ENCODE data around the gene TAF1. TPM values are rescaled to one million over a fixed set of nuclear protein-coding genes. Genes with fewer than 3 reads are reported as not detected.
"Not testable (repeated sequence)": the region's sequence is repeated elsewhere in the genome, so short reads cannot be mapped to it uniquely, and the experiment has no call there.

Gene TAF1
- total and polyA plus RNA-seq, 2 of the 13 experiments (the other 11 are each of a cell fraction or from before 2014, with no cell fraction given): 8.1 to 17.7 TPM

DNA sequence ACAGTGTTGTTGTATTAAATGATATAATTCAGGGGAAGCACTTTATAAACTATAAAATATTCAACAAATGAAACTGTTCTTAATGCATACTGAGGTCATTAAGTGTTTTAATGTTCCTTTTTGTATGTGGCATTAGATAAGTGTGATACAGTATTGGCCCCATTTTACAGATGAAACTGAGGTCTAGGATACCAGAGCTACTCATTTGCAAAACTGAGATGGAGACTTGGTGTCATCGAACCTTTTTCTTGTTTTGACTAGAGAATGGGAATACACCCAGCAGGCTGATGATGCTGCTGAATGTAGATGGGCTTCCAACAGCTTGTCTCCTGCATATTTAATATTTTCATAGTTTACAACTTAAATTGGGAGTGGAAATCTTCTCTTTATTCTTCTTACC is 34.6 kb downstream of the TAF1 start:
- Histone ChIP-seq H3K9ac (ENCODE audit: insufficient read depth, low read depth, low read length) (no peak overlapping the region), H3K27ac (ENCODE audit: extremely low read length, insufficient read depth, low read length) (no peak overlapping the region), H3K79me2 (ENCODE audit: insufficient read depth, low read length) (no peaks in the 10 kb centered on the region), H2AFZ (ENCODE audit: low read length) (no peak overlapping the region), H4K20me1 (ENCODE audit: insufficient read depth, low read length) (no peaks in the 10 kb centered on the region), H3K4me1 (ENCODE audit: insufficient read depth, low read length) (peaks cover 4% of the 10 kb centered on the region; the same call in 1 of the 2 replicates), H3K36me3 (replicated peaks in 1 of 2; ENCODE audit: control insufficient read depth in 1 of 2, insufficient read depth in 2 of 2, low read length in 2 of 2) (peaks cover 5 to 37% of the 10 kb centered on the region in 2 experiments; a peak in 4 of 5 replicates), H3K9me3 (ENCODE audit: low read length) (no peaks in the 10 kb centered on the region), H3K27me3 (ENCODE audit: control insufficient read depth in 1 of 2, insufficient read depth in 2 of 2, low read length in 2 of 2) (no peaks in the 10 kb centered on the region), H3K4me3 (replicated peaks in 1 of 3; ENCODE audit: insufficient read depth in 1 of 3, low read depth in 2 of 3, low read length in 3 of 3) (no peak overlapping the region), H3K4me2 (ENCODE audit: low read depth, low read length) (no peak overlapping the region)
- intact Hi-C loops (cut with micrococcal nuclease; ENCODE audit: unreplicated experiment): no loop called here
- no peak for TF ChIP-seq ZBTB34 (CRISPR knock-in tag; IDR thresholded peaks at IDR 0.05)
- no peak for TF ChIP-seq ZNF704 (CRISPR knock-in tag; IDR thresholded peaks at IDR 0.05; ENCODE audit: borderline replicate concordance)
- DNase-seq (ENCODE audit: low spot score) (no peak), FAIRE-seq (no peak), ATAC-seq (no peak)
- ChIA-PET POLR2A (no interaction called here), CTCF (ENCODE audit: low intra/inter-chr PET ratio, low total read pairs) (no interaction called here)
- in situ Hi-C loops (cut with HindIII; ENCODE audit: extremely low pct_ligation_motif_present, low pct_unique_long_range_greater_than_20kb): no loop called here
- BruUV-seq (replicated peaks): no TSS peak
- WGBS (ENCODE audit: low lambda C conversion rate): 100% methylated on average over 1 of the region's 1 CpG

GRCh38 chrX:71416260-71416659 is 50.1 kb downstream of the TAF1 start:
- H4K20me1 ChIP-seq (ENCODE audit: insufficient read depth, low read length); H3K9ac ChIP-seq (ENCODE audit: insufficient read depth, low read depth, low read length); H3K79me2 ChIP-seq (ENCODE audit: insufficient read depth, low read length); H3K27ac ChIP-seq (ENCODE audit: extremely low read length, insufficient read depth, low read length); H3K9me3 ChIP-seq (ENCODE audit: low read length); DNase-seq (ENCODE audit: low spot score); in situ Hi-C loops (cut with HindIII; ENCODE audit: extremely low pct_ligation_motif_present, low pct_unique_long_range_greater_than_20kb); intact Hi-C loops (cut with micrococcal nuclease; ENCODE audit: unreplicated experiment); POLR2A ChIA-PET; BruUV-seq (replicated peaks); H3K4me2 ChIP-seq (ENCODE audit: low read depth, low read length); H3K27me3 ChIP-seq (ENCODE audit: control insufficient read depth in 1 of 2, insufficient read depth in 2 of 2, low read length in 2 of 2); CTCF ChIA-PET (ENCODE audit: low intra/inter-chr PET ratio, low total read pairs); H3K4me1 ChIP-seq (ENCODE audit: insufficient read depth, low read length); H3K4me3 ChIP-seq (replicated peaks in 1 of 3; ENCODE audit: insufficient read depth in 1 of 3, low read depth in 2 of 3, low read length in 3 of 3); H2AFZ ChIP-seq (ENCODE audit: low read length): not testable (repeated sequence)
- H3K36me3 ChIP-seq (replicated peaks in 1 of 2; ENCODE audit: control insufficient read depth in 1 of 2, insufficient read depth in 2 of 2, low read length in 2 of 2): peaks cover 1 to 17% of the 10 kb centered on the region in 2 experiments; a peak in 4 of 5 replicates
- FAIRE-seq (peak; percentile 87), ATAC-seq (peak; percentile 52)
- no CpG with 5 or more reads among the region's 5 CpGs for WGBS (ENCODE audit: low lambda C conversion rate)

Data from HepG2 (cell line).